Naive thymus-derived CD8-positive, alpha-beta T cell (primary cell): ENCODE results near the gene HERC4. TPM values are rescaled to one million over a fixed set of nuclear protein-coding genes. Genes with fewer than 3 reads are reported as not detected.
"Not testable (repeated sequence)": the region's sequence is repeated elsewhere in the genome, so short reads cannot be mapped to it uniquely, and the experiment has no call there.

Source experiments
- ATAC-seq, 2 donors: fragments of 150-1000 bp; cut with Tn5 transposase in 1 of 2; sonication (Bioruptor Pico), chemical (Tn5 transposase) in 1 of 2; 1 replicate in 1 of 2; 2 replicates in 1 of 2; pipeline ENCODE4 v1.10.0; 2021; ENCODE audit warnings: mild to moderate bottlenecking in 2 of 2, moderate library complexity in 2 of 2
- POLR2A ChIA-PET: fragments of 350-600 bp; sonication (Branson Sonifier 250); formaldehyde crosslinking; loops from one replicate; lab custom pipeline; 2021; ENCODE audit warnings: antibody characterized with exemption; lab: Charles Lee
- DNase-seq, 10 donors: peaks; one replicate each; pipeline versions ENCODE4 v3.0.0 to v3.0.0-alpha.2; 2020 to 2022
- H3K27ac Mint-ChIP-seq, 10 donors: one replicate each; pipeline ENCODE4 v1.8.0; 2020 to 2022; ENCODE audit warnings: mild to moderate bottlenecking in 10 of 10, mixed read lengths in 10 of 10, moderate library complexity in 4 of 10, inconsistent platforms in 1 of 10
- H3K27me3 Mint-ChIP-seq, 5 donors: one replicate each; pipeline ENCODE4 v1.8.0; 2021 to 2022; ENCODE audit warnings: mixed read lengths in 5 of 5
- H3K36me3 Mint-ChIP-seq, 3 donors: one replicate each; pipeline ENCODE4 v1.8.0; 2020 to 2022; ENCODE audit warnings: mixed read lengths in 3 of 3, mild to moderate bottlenecking in 2 of 3, inconsistent platforms in 1 of 3
- H3K4me1 Mint-ChIP-seq, 4 donors: one replicate each; pipeline ENCODE4 v1.8.0; 2021 to 2022; ENCODE audit warnings: mixed read lengths in 4 of 4
- H3K4me3 Mint-ChIP-seq, 10 donors: one replicate each; pipeline ENCODE4 v1.8.0; 2020 to 2022; ENCODE audit warnings: mild to moderate bottlenecking in 10 of 10, mixed read lengths in 10 of 10, moderate library complexity in 6 of 10, inconsistent platforms in 1 of 10
- H3K9me3 Mint-ChIP-seq, 9 donors: one replicate each; pipeline ENCODE4 v1.8.0; 2020 to 2022; ENCODE audit warnings: mixed read lengths in 9 of 9, mild to moderate bottlenecking in 3 of 9, inconsistent platforms in 1 of 9, moderate library complexity in 1 of 9
- polyA plus RNA-seq, 3 donors: library from polyadenylated mRNA; unstranded; fragments of 300-500 nt; fragmentation: Illumina TruSeq; gene quantifications; one replicate each; pipeline ENCODE4 v1.2.3, GENCODE V29; 2021
- total RNA-seq, 8 experiments: library from RNA in 2 of 8; stranded (reverse) in 2 of 8; gene quantifications; one replicate each; pipeline ENCODE4 v1.2.3 and lab custom pipeline; 2021 to 2026

The HERC4 gene
- total and polyA plus RNA-seq, 5 experiments from 2014 or later, result 18.1 to 106 (median 24.0) TPM

- no peaks in the 10 kb centered on the region for H3K9me3 Mint-ChIP-seq
- H3K27ac Mint-ChIP-seq, result no peak overlapping the region
- H3K4me1 Mint-ChIP-seq, result no peaks in the 10 kb centered on the region
- ATAC-seq (no peak), DNase-seq (no peak)
- H3K27me3 Mint-ChIP-seq, result peaks cover 0 to 8% (median 4%) of the 10 kb centered on the region in 5 donors
- H3K36me3 Mint-ChIP-seq, result no peaks in the 10 kb centered on the region
- POLR2A ChIA-PET, result no interaction called here
- no peak overlapping the region for H3K4me3 Mint-ChIP-seq
These were observed 12.0 kb upstream of the HERC4 start for GRCh38 chr10:68086910-68087684.

GRCh38 chr10:68086011-68086410, 10.9 kb upstream of the HERC4 start:
- POLR2A ChIA-PET, result no interaction called here
- DNase-seq, result no peak
- H3K27ac Mint-ChIP-seq, result no peak overlapping the region
- no peak for ATAC-seq
- H3K4me3 Mint-ChIP-seq, result no peak overlapping the region
- no peaks in the 10 kb centered on the region for H3K4me1 Mint-ChIP-seq
- peaks cover 0 to 12% (median 4%) of the 10 kb centered on the region in 5 donors for H3K27me3 Mint-ChIP-seq
- no peaks in the 10 kb centered on the region for H3K9me3 Mint-ChIP-seq
- H3K36me3 Mint-ChIP-seq, result no peaks in the 10 kb centered on the region

GRCh38 chr10:68084469-68084868, 9.4 kb upstream of the HERC4 start:
- H3K4me3 Mint-ChIP-seq, result no peak overlapping the region
- H3K27ac Mint-ChIP-seq, result no peak overlapping the region
- peaks cover 0 to 16% (median 6%) of the 10 kb centered on the region in 5 donors for H3K27me3 Mint-ChIP-seq
- POLR2A ChIA-PET, result interaction anchor here (0.5 kb wide), 1 partner anchor 20 kb away, joined by 5 read pairs; no protein-coding TSS in a partner anchor
- DNase-seq (no peak), ATAC-seq (no peak)
- H3K36me3 Mint-ChIP-seq, result no peaks in the 10 kb centered on the region
- H3K4me1 Mint-ChIP-seq, result no peaks in the 10 kb centered on the region
- no peaks in the 10 kb centered on the region for H3K9me3 Mint-ChIP-seq

GRCh38 chr10:68083953-68084352, 8.9 kb upstream of the HERC4 start:
- POLR2A ChIA-PET, result interaction anchor here (0.5 kb wide), 1 partner anchor 20 kb away, joined by 5 read pairs; no protein-coding TSS in a partner anchor
- Mint-ChIP-seq H3K27me3 (peaks cover 0 to 16% (median 6%) of the 10 kb centered on the region in 5 donors), H3K9me3 (no peaks in the 10 kb centered on the region), H3K4me1 (no peaks in the 10 kb centered on the region), H3K4me3 (no peak overlapping the region), H3K27ac (no peak overlapping the region), H3K36me3 (no peaks in the 10 kb centered on the region)
- no peak for ATAC-seq
- DNase-seq, result no peak

- H3K27me3 Mint-ChIP-seq, result peaks cover 0 to 16% (median 5%) of the 10 kb centered on the region in 5 donors
- H3K36me3 Mint-ChIP-seq, result no peaks in the 10 kb centered on the region
- no peaks in the 10 kb centered on the region for H3K9me3 Mint-ChIP-seq
- no peak for DNase-seq
- no peaks in the 10 kb centered on the region for H3K4me1 Mint-ChIP-seq
- no peak overlapping the region for H3K4me3 Mint-ChIP-seq
- POLR2A ChIA-PET, result interaction anchor here (0.6 kb wide), 1 partner anchor 249 kb away, joined by 3 read pairs; the partner anchor contains the start of gene HNRNPH3
- no peak for ATAC-seq
- no peak overlapping the region for H3K27ac Mint-ChIP-seq
These were observed 7.8 kb upstream of the HERC4 start for GRCh38 chr10:68082872-68083271.

GRCh38 chr10:68081916-68082315, 6.8 kb upstream of the HERC4 start:
- ATAC-seq (no peak), DNase-seq (no peak)
- Mint-ChIP-seq H3K27ac (no peak overlapping the region), H3K4me3 (no peak overlapping the region), H3K9me3 (no peaks in the 10 kb centered on the region), H3K27me3 (peaks cover 0 to 16% (median 4%) of the 10 kb centered on the region in 5 donors), H3K36me3 (no peaks in the 10 kb centered on the region), H3K4me1 (no peaks in the 10 kb centered on the region)
- POLR2A ChIA-PET, result no interaction called here

GRCh38 chr10:68080853-68081431, 5.9 kb upstream of the HERC4 start:
- H3K27me3 Mint-ChIP-seq, result peaks cover 0 to 16% (median under 1%) of the 10 kb centered on the region in 5 donors
- no peaks in the 10 kb centered on the region for H3K9me3 Mint-ChIP-seq
- no peaks in the 10 kb centered on the region for H3K36me3 Mint-ChIP-seq

GRCh38 chr10:68079434-68079833, 4.4 kb upstream of the HERC4 start:
- no peak overlapping the region for H3K27ac Mint-ChIP-seq
- ATAC-seq (no peak), DNase-seq (no peak)
- POLR2A ChIA-PET, result no interaction called here
- no peaks in the 10 kb centered on the region for H3K36me3 Mint-ChIP-seq
- H3K4me1 Mint-ChIP-seq, result peaks cover 0 to 8% (median 5%) of the 10 kb centered on the region in 4 donors
- no peak overlapping the region for H3K4me3 Mint-ChIP-seq
- peaks cover 0 to 16% (median 0%) of the 10 kb centered on the region in 5 donors for H3K27me3 Mint-ChIP-seq
- no peaks in the 10 kb centered on the region for H3K9me3 Mint-ChIP-seq

More at GRCh38 chr10:68080853-68081431, 5.9 kb upstream of the HERC4 start:
- POLR2A ChIA-PET, result no interaction called here
- Mint-ChIP-seq H3K4me3 (no peak overlapping the region), H3K27ac (no peak overlapping the region), H3K4me1 (peaks cover 0 to 3% (median 0%) of the 10 kb centered on the region in 4 donors)
- ATAC-seq (no peak), DNase-seq (no peak)

GRCh38 chr10:68077026-68077425, 1.9 kb upstream of the HERC4 start:
- Mint-ChIP-seq H3K4me1 (peaks cover 8 to 24% (median 24%) of the 10 kb centered on the region in 4 donors), H3K9me3 (no peaks in the 10 kb centered on the region), H3K4me3 (peak overlapping the region in 1 of 10 donors; percentile 33), H3K27ac (peak overlapping the region in 1 of 10 donors; percentile 25), H3K27me3 (peaks cover 0 to 8% (median 0%) of the 10 kb centered on the region in 5 donors), H3K36me3 (peaks cover 0 to 3% (median 0%) of the 10 kb centered on the region in 3 donors)
- POLR2A ChIA-PET, result no interaction called here
- no peak for DNase-seq
- ATAC-seq, result no peak

GRCh38 chr10:68076081-68076480, 998 bp upstream of the HERC4 start:
- H3K36me3 Mint-ChIP-seq, result not testable (repeated sequence)
- peak overlapping the region in 7 of 10 donors; percentile 10 to 97 (median 39) for H3K4me3 Mint-ChIP-seq
- POLR2A ChIA-PET, result interaction anchor here (1.2 kb wide), 1 partner anchor 192 kb away, joined by 3 read pairs; the partner anchor contains the start of gene SIRT1

GRCh38 chr10:68075550-68076004, 494 bp upstream of the HERC4 start:
- ATAC-seq (no peak), DNase-seq (no peak)
- Mint-ChIP-seq H3K4me1 (peaks cover 14 to 39% (median 36%) of the 10 kb centered on the region in 4 donors), H3K27me3 (no peaks in the 10 kb centered on the region), H3K27ac (peak overlapping the region in 9 of 10 donors; percentile 83 to 95 (median 93)), H3K4me3 (peak overlapping the region; percentile 61 to 99 (median 94)), H3K9me3 (no peaks in the 10 kb centered on the region), H3K36me3 (peaks cover 0 to 12% (median 1%) of the 10 kb centered on the region in 3 donors)
- POLR2A ChIA-PET, result interaction anchor here (0.7 to 1.2 kb wide), 2 partner anchors 191 to 655 kb away, joined by 3 read pairs; partner anchors contain the start of gene SIRT1

More at GRCh38 chr10:68076081-68076480, 998 bp upstream of the HERC4 start:
- not testable (repeated sequence) for H3K27me3 Mint-ChIP-seq, ATAC-seq, H3K9me3 Mint-ChIP-seq, DNase-seq
- peak overlapping the region in 4 of 10 donors; percentile 22 to 95 (median 61) for H3K27ac Mint-ChIP-seq
- peaks cover 8 to 34% (median 31%) of the 10 kb centered on the region in 4 donors for H3K4me1 Mint-ChIP-seq

- DNase-seq (peak in 3 of 10 donors; percentile 6 to 14 (median 6)), ATAC-seq (no peak)
- Mint-ChIP-seq H3K27ac (peak overlapping the region; percentile 84 to 96 (median 94)), H3K4me3 (peak overlapping the region; percentile 86 to 99 (median 94)), H3K27me3 (no peaks in the 10 kb centered on the region), H3K9me3 (no peaks in the 10 kb centered on the region), H3K36me3 (peaks cover 0 to 21% (median 1%) of the 10 kb centered on the region in 3 donors), H3K4me1 (peaks cover 14 to 47% (median 40%) of the 10 kb centered on the region in 4 donors)
- POLR2A ChIA-PET, result interaction anchor here (1.0 kb wide), 2 partner anchors 225 to 258 kb away, joined by 3 to 6 read pairs; partner anchors contain the start of genes HNRNPH3 and PBLD
These were observed 880 bp downstream of the HERC4 start for GRCh38 chr10:68074031-68074774.
